HG03159 (cell line): ENCODE data around the gene FAR1.

Experiments
- ATAC-seq: cut with Tn5 transposase; IDR thresholded peaks from one replicate; pipeline ENCODE4 v1.9.1; 2021; ENCODE audit warnings: mild to moderate bottlenecking, moderate library complexity; ENCODE audit not compliant: unreplicated experiment

FAR1 gene

DNA sequence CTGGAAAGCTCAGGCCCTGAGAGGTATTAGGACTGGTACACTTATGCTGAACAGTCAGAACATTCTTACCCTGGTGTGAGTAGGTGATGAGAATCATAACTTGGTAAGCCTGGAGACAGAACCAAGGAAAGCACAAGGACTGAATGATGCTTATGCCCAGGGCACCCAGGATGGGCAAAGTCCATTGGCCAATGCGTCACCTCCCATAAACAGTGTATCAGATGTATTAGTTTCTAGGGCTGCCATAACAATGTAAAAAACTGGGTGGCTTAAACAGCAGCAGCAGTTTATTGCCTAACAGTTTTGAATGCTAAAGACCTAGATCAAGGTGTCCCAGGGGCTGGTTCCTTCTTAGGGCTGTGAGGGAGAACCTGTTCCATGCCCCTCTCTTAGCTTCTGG is 107.0 kb downstream of the FAR1 start:
- ATAC-seq: no peak

- no peak for ATAC-seq
These were observed 107.8 kb downstream of the FAR1 start for GRCh38 chr11:13776134-13776815.

GRCh38 chr11:13777341-13777985 is 109.0 kb downstream of the FAR1 start:
- ATAC-seq: no peak

DNA sequence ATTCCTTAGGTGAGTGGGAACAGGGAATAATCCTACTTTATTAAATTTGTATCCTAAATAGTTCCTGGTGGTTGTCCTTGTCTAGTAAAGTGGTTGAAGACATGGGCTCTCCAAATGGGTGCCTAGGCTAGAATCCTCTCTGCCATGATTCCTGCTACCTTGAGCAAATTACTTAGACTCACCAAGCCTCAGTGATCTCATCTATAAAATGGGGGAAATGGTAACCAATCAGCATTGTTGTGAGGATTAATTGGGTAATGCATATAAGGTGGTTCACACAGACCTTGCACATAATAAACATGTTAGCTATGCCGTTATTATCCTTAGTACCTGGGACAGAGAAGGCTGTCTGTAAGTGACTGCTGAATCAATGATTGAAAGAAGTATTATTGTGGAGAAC is 109.9 kb downstream of the FAR1 start:
- ATAC-seq: no peak

DNA sequence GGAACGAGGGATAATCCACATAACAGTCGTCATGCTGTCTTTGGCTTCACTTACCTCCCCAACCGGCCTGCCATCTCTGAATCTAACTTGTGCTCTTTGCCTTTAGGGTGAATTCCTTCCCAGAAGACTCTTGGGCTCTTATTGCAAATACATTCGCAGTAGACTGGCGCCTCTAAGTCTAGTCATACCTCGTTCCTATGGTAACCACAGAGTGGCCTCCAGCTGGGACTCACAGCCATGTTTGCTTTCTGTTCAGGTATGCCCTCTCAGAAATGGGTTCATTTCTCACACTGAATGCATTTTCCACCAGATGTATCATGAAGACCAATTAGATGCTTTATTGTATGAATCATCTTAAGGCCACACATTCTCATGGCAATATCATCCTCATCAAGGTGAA is 112.7 kb downstream of the FAR1 start:
- no peak for ATAC-seq
